Neural cell (in vitro differentiated cells): ENCODE data around the gene CLDN20.

ENCODE experiments used
- CTCF ChIP-seq: fragments of 450-650 bp; IDR thresholded peaks from 2 replicates; pipeline ENCODE4 v1.5.1; 2014; ENCODE audit warnings: antibody characterized with exemption, mild to moderate bottlenecking, moderate library complexity; ENCODE audit not compliant: poor library complexity, severe bottlenecking
- EP300 ChIP-seq: fragments of 450-650 bp; conservative IDR thresholded peaks from 2 replicates; pipeline ENCODE4 v1.6.1; 2014; ENCODE audit warnings: antibody characterized with exemption, mild to moderate bottlenecking, moderate library complexity; ENCODE audit not compliant: poor library complexity, severe bottlenecking
- EZH2 ChIP-seq: fragments of 200-600, 300-800 bp; shearing (Covaris generic), sonication (generic); IDR thresholded peaks from 2 replicates; pipeline ENCODE4 v1.6.1; 2014; ENCODE audit warnings: antibody characterized with exemption, low read length, borderline replicate concordance, mild to moderate bottlenecking; ENCODE audit not compliant: insufficient read depth, poor library complexity, severe bottlenecking
- MXI1 ChIP-seq: fragments of 450-650 bp; conservative IDR thresholded peaks from 2 replicates; pipeline ENCODE4 v1.6.1; 2014; ENCODE audit warnings: antibody characterized with exemption, mild to moderate bottlenecking; ENCODE audit not compliant: poor library complexity, severe bottlenecking
- RAD21 ChIP-seq: fragments of 450-650 bp; conservative IDR thresholded peaks from 2 replicates; pipeline ENCODE4 v1.6.1; 2014; ENCODE audit warnings: antibody characterized with exemption, mild to moderate bottlenecking, moderate library complexity
- REST ChIP-seq: IDR thresholded peaks from 2 replicates; pipeline ENCODE4 v1.6.1; 2012; ENCODE audit warnings: borderline replicate concordance
- TAF1 ChIP-seq: IDR thresholded peaks from 2 replicates; pipeline ENCODE4 v1.6.1; 2012; ENCODE audit warnings: low read depth

- TF ChIP-seq RAD21 (no peak), CTCF (no peak), REST (no peak), EP300 (no peak), TAF1 (no peak), EZH2 (no peak), MXI1 (no peak)
These were observed 3.9 kb upstream of the CLDN20 start for GRCh38 chr6:155259897-155260296.
